ENCODE measurements around the gene STARD8. TPM values are rescaled to one million over a fixed set of nuclear protein-coding genes. Genes with fewer than 3 reads are reported as not detected.

The STARD8 gene
- total RNA-seq, 2 donors from 2014 or later = 1.6 to 2.3 TPM

- TF ChIP-seq CTCF (IDR thresholded peaks at IDR 0.05) = no peak
Measured at GRCh38 chrX:68725756-68726365, 78.4 kb downstream of the STARD8 start.

GRCh38 chrX:68726366-68726765, 78.9 kb downstream of the STARD8 start:
- Histone ChIP-seq H3K4me1 (no peaks in the 10 kb centered on the region), H3K9ac (ENCODE audit: low read depth in 2 of 2, low read length in 2 of 2) (no peak overlapping the region), H3K9me3 (no peaks in the 10 kb centered on the region), H3K36me3 (no peaks in the 10 kb centered on the region), H3K27me3 (no peaks in the 10 kb centered on the region), H3K4me3 (no peak overlapping the region), H3K27ac (no peak overlapping the region)
- DNase-seq = no peak
- TF ChIP-seq CTCF (IDR thresholded peaks at IDR 0.05) = no peak
- intact Hi-C loops (cut with DNase I) = no loop called here

More at GRCh38 chrX:68725756-68726365, 78.4 kb downstream of the STARD8 start:
- H3K9ac ChIP-seq (ENCODE audit: low read depth in 2 of 2, low read length in 2 of 2) = no peak overlapping the region
- no peaks in the 10 kb centered on the region for H3K27me3 ChIP-seq
- H3K27ac ChIP-seq = no peak overlapping the region
- DNase-seq = no peak
- H3K4me3 ChIP-seq = no peak overlapping the region
- intact Hi-C loops (cut with DNase I) = no loop called here
- H3K36me3 ChIP-seq = no peaks in the 10 kb centered on the region
- no peaks in the 10 kb centered on the region for H3K9me3 ChIP-seq
- H3K4me1 ChIP-seq = no peaks in the 10 kb centered on the region

GRCh38 chrX:68727696-68728095, 80.2 kb downstream of the STARD8 start:
- Histone ChIP-seq H3K4me3 (no peak overlapping the region), H3K4me1 (no peaks in the 10 kb centered on the region), H3K36me3 (no peaks in the 10 kb centered on the region), H3K9ac (ENCODE audit: low read depth in 2 of 2, low read length in 2 of 2) (no peak overlapping the region), H3K27me3 (no peaks in the 10 kb centered on the region), H3K27ac (no peak overlapping the region), H3K9me3 (no peaks in the 10 kb centered on the region)
- no peak for TF ChIP-seq CTCF (IDR thresholded peaks at IDR 0.05)
- DNase-seq = no peak
- intact Hi-C loops (cut with DNase I) = no loop called here

- DNase-seq = no peak
- Histone ChIP-seq H3K27ac (no peak overlapping the region), H3K4me1 (no peaks in the 10 kb centered on the region), H3K9me3 (no peaks in the 10 kb centered on the region), H3K36me3 (no peaks in the 10 kb centered on the region), H3K27me3 (no peaks in the 10 kb centered on the region), H3K9ac (ENCODE audit: low read depth in 2 of 2, low read length in 2 of 2) (no peak overlapping the region), H3K4me3 (no peak overlapping the region)
- no peak for TF ChIP-seq CTCF (IDR thresholded peaks at IDR 0.05)
- intact Hi-C loops (cut with DNase I) = no loop called here
Measured at GRCh38 chrX:68728186-68728585, 80.7 kb downstream of the STARD8 start.

GRCh38 chrX:68731254-68731653, 83.8 kb downstream of the STARD8 start:
- intact Hi-C loops (cut with DNase I) = loop anchor here (5.0 to 10.0 kb wide), 4 partner anchors 76 to 654 kb away; no protein-coding TSS in a partner anchor
- H3K36me3 ChIP-seq = no peaks in the 10 kb centered on the region
- no peak overlapping the region for H3K4me3 ChIP-seq
- no peak overlapping the region for H3K9ac ChIP-seq (ENCODE audit: low read depth in 2 of 2, low read length in 2 of 2)
- no peak for DNase-seq
- H3K4me1 ChIP-seq = no peaks in the 10 kb centered on the region
- H3K27ac ChIP-seq = no peak overlapping the region
- no peak for TF ChIP-seq CTCF (IDR thresholded peaks at IDR 0.05)
- H3K27me3 ChIP-seq = no peaks in the 10 kb centered on the region
- H3K9me3 ChIP-seq = no peaks in the 10 kb centered on the region
